Panc1 (cell line): ENCODE measurements around the gene GPR180. TPM values are rescaled to one million over a fixed set of nuclear protein-coding genes. Genes with fewer than 3 reads are reported as not detected.

Source experiments
- ATAC-seq: fragments of 200-7000 bp; cut with Tn5 transposase; 2 replicates; pipeline ENCODE4 v1.9.1; 2020; ENCODE audit warnings: mild to moderate bottlenecking, moderate library complexity
- BruUV-seq: library from RNA; stranded (reverse); fragments of 400-500 nt; replicated peaks from 2 replicates; lab custom pipeline; 2021; lab: Mats Ljungman, UMichigan
- CTCF ChIA-PET: fragments of 300-600 bp; sonication (Branson Sonifier 250); formaldehyde crosslinking; loops from one replicate; lab custom pipeline; 2022; ENCODE audit warnings: antibody characterized with exemption; lab: Charles Lee
- POLR2A ChIA-PET: fragments of 300-600 bp; sonication (Branson Sonifier 250); formaldehyde crosslinking; loops from one replicate; lab custom pipeline; 2022; ENCODE audit warnings: antibody characterized with exemption; lab: Charles Lee
- DNase-seq: peaks from one replicate; pipeline ENCODE4 v3.0.0-alpha.2; 2010; ENCODE audit warnings: low read depth, low spot score
- H3K27ac ChIP-seq: 2 replicates; pipeline ENCODE4 v1.5.1; 2011; ENCODE audit warnings: mild to moderate bottlenecking, low read length, inconsistent platforms
- H3K27me3 ChIP-seq: fragments of 200-500 bp; sonication (Bioruptor generic); 2 replicates; pipeline ENCODE4 v1.6.0; 2014; ENCODE audit warnings: low read length, inconsistent platforms; ENCODE audit not compliant: control insufficient read depth, insufficient read depth
- H3K36me3 ChIP-seq: fragments of 200-500 bp; sonication (Bioruptor generic); 2 replicates; pipeline ENCODE4 v1.5.1; 2014; ENCODE audit warnings: inconsistent platforms, mild to moderate bottlenecking, low read length, moderate library complexity; ENCODE audit not compliant: control insufficient read depth, insufficient read depth
- H3K4me1 ChIP-seq: 2 replicates; pipeline ENCODE4 v1.5.1; 2011; ENCODE audit warnings: inconsistent platforms, mild to moderate bottlenecking, low read length, moderate library complexity; ENCODE audit not compliant: control insufficient read depth, insufficient read depth
- H3K4me3 ChIP-seq, 2 experiments: 2 replicates each; pipeline ENCODE4 v1.5.1; 2011 to 2012; ENCODE audit warnings: low read depth in 2 of 2, low read length in 2 of 2, mild to moderate bottlenecking in 2 of 2, inconsistent platforms in 1 of 2, moderate library complexity in 1 of 2
- H3K9me3 ChIP-seq: fragments of 200-500 bp; sonication (Bioruptor generic); 2 replicates; pipeline ENCODE4 v1.5.1; 2014; ENCODE audit warnings: low read depth, mild to moderate bottlenecking, inconsistent platforms, low read length, moderate library complexity; ENCODE audit not compliant: control insufficient read depth, insufficient read depth
- CTCF ChIP-seq: fragments of 450-650 bp; IDR thresholded peaks from 2 replicates; pipeline ENCODE4 v1.5.1; 2017; ENCODE audit warnings: mild to moderate bottlenecking
- POLR2AphosphoS5 ChIP-seq: IDR thresholded peaks from 2 replicates; pipeline ENCODE4 v1.6.1; 2012; ENCODE audit warnings: mild to moderate bottlenecking, low read depth, low read length, moderate library complexity
- REST ChIP-seq, 2 experiments: IDR thresholded peaks; 2 replicates each; pipeline ENCODE4 v1.6.1; 2011 to 2012; ENCODE audit warnings: low read depth in 2 of 2, control low read depth in 1 of 2, low read length in 1 of 2, mild to moderate bottlenecking in 1 of 2, moderate library complexity in 1 of 2; ENCODE audit not compliant: insufficient read depth in 1 of 2
- SIN3A ChIP-seq: IDR thresholded peaks from 2 replicates; pipeline ENCODE4 v1.6.1; 2012; ENCODE audit warnings: low read depth, mild to moderate bottlenecking, low read length, moderate library complexity, borderline replicate concordance; ENCODE audit not compliant: insufficient read depth
- TCF7L2 ChIP-seq: IDR thresholded peaks from 2 replicates; pipeline ENCODE4 v1.6.1; 2011; ENCODE audit warnings: mild to moderate bottlenecking, low read depth, low read length, inconsistent platforms
- in situ Hi-C: cut with HindIII; loops from 2 replicates; pipeline ENCODE4 v1.10.0; 2016; ENCODE audit warnings: low sequenced_read_pairs, low pct_unique_long_range_greater_than_20kb
- intact Hi-C: fragments of 100-400 bp; cut with micrococcal nuclease; formaldehyde crosslinking; loops from one replicate; pipeline ENCODE4 v1.10.0; 2022; ENCODE audit not compliant: unreplicated experiment
- total RNA-seq: library from RNA; stranded (reverse); gene quantifications from one replicate; pipeline ENCODE4 v1.2.1, GENCODE V29; 2021; ENCODE audit not compliant: unreplicated experiment

The GPR180 gene
- total RNA-seq, 1 experiment from 2014 or later, result 7.1 TPM

- no TSS peak for BruUV-seq
- Histone ChIP-seq H3K4me3 (no peak overlapping the region), H3K27me3 (no peaks in the 10 kb centered on the region), H3K36me3 (no peaks in the 10 kb centered on the region), H3K27ac (no peak overlapping the region), H3K4me1 (no peaks in the 10 kb centered on the region), H3K9me3 (no peaks in the 10 kb centered on the region)
- peak; percentile 51; the same call in 1 of the 2 replicates for ATAC-seq
- intact Hi-C loops (loop anchor here (2.0 kb wide), 1 partner anchor 294 kb away; no protein-coding TSS in a partner anchor), in situ Hi-C loops (no loop called here)
- peak; percentile 38 for DNase-seq
- POLR2A ChIA-PET, result no interaction called here
- CTCF ChIA-PET, result interaction anchor here (0.6 to 0.9 kb wide), 2 partner anchors 24 to 39 kb away, joined by 3 read pairs; no protein-coding TSS in a partner anchor
- TF ChIP-seq CTCF (peak; percentile 83), TCF7L2 (no peak)
Observed at GRCh38 chr13:94674609-94675348, 73.1 kb downstream of the GPR180 start.

GRCh38 chr13:94677799-94678198, 76.1 kb downstream of the GPR180 start:
- no peaks in the 10 kb centered on the region for H3K36me3 ChIP-seq
- H3K27me3 ChIP-seq, result no peaks in the 10 kb centered on the region
- in situ Hi-C loops, result no loop called here
- no peak overlapping the region for H3K27ac ChIP-seq
- no peaks in the 10 kb centered on the region for H3K4me1 ChIP-seq
- H3K4me3 ChIP-seq, result no peak overlapping the region
- H3K9me3 ChIP-seq, result no peaks in the 10 kb centered on the region
- POLR2A ChIA-PET, result no interaction called here
- intact Hi-C loops, result no loop called here
- CTCF ChIA-PET, result no interaction called here
- TF ChIP-seq SIN3A, result no peak
- no peak for TF ChIP-seq POLR2AphosphoS5
- TF ChIP-seq REST (IDR thresholded peaks at IDR 0.05; ENCODE audit: insufficient read depth in 1 of 2, low read depth in 2 of 2, low read length in 1 of 2), result no peak
- no peak for TF ChIP-seq TCF7L2
- TF ChIP-seq CTCF, result no peak
- BruUV-seq, result no TSS peak
- ATAC-seq (no peak), DNase-seq (no peak)
